Progenitor cell of endocrine pancreas (in vitro differentiated cells): Measurements from ENCODE around the gene MCTP2. TPM values are rescaled to one million over a fixed set of nuclear protein-coding genes. Genes with fewer than 3 reads are reported as not detected.
"Not testable (repeated sequence)": the region's sequence is repeated elsewhere in the genome, so short reads cannot be mapped to it uniquely, and the experiment has no call there.

Experiments used
- DNase-seq: peaks from one replicate; pipeline ENCODE4 v3.0.0; 2021; ENCODE audit warnings: low spot score; ENCODE audit not compliant: unreplicated experiment
- H3K27ac Mint-ChIP-seq: 2 replicates; pipeline ENCODE4 v1.8.0; 2021; ENCODE audit warnings: mild to moderate bottlenecking, moderate library complexity, mixed read lengths
- H3K27me3 Mint-ChIP-seq: 2 replicates; pipeline ENCODE4 v1.8.0; 2021; ENCODE audit warnings: mixed read lengths
- H3K36me3 Mint-ChIP-seq: 2 replicates; pipeline ENCODE4 v1.8.0; 2022; ENCODE audit warnings: mixed read lengths; ENCODE audit not compliant: insufficient read depth
- H3K4me1 Mint-ChIP-seq: 2 replicates; pipeline ENCODE4 v1.8.0; 2021; ENCODE audit warnings: low read depth, mixed read lengths
- H3K4me3 Mint-ChIP-seq: 2 replicates; pipeline ENCODE4 v1.8.0; 2021; ENCODE audit warnings: low read depth, mild to moderate bottlenecking, moderate library complexity, mixed read lengths
- H3K9me3 Mint-ChIP-seq: 2 replicates; pipeline ENCODE4 v1.8.0; 2021; ENCODE audit warnings: low read depth, mixed read lengths
- CTCF ChIP-seq: fragments of 200-600 bp; sonication (generic); IDR thresholded peaks from one replicate; pipeline ENCODE4 v1.5.0; 2021; ENCODE audit warnings: antibody characterized with exemption, mild to moderate bottlenecking; ENCODE audit not compliant: unreplicated experiment
- total RNA-seq: library from RNA; stranded (reverse); gene quantifications from 2 replicates; pipeline ENCODE4 v1.2.1, GENCODE V29; 2021

Gene MCTP2
- total RNA-seq, 1 donor from 2014 or later, result 2.6 TPM

GRCh38 chr15:94255540-94255939 lies 24.2 kb downstream of the MCTP2 start:
- Mint-ChIP-seq H3K36me3 (no peaks in the 10 kb centered on the region), H3K27ac (no peak overlapping the region), H3K9me3 (peaks cover 10% of the 10 kb centered on the region), H3K27me3 (peaks cover 4% of the 10 kb centered on the region), H3K4me3 (no peak overlapping the region), H3K4me1 (no peaks in the 10 kb centered on the region)
- no peak for TF ChIP-seq CTCF
- DNase-seq, result no peak

- Mint-ChIP-seq H3K9me3 (peaks cover 10% of the 10 kb centered on the region), H3K4me3 (no peak overlapping the region), H3K36me3 (no peaks in the 10 kb centered on the region), H3K27me3 (peaks cover 4% of the 10 kb centered on the region), H3K4me1 (no peaks in the 10 kb centered on the region), H3K27ac (no peak overlapping the region)
- TF ChIP-seq CTCF, result no peak
- no peak for DNase-seq
These were observed 25.1 kb downstream of the MCTP2 start for GRCh38 chr15:94256511-94256910.

GRCh38 chr15:94257776-94258175 lies 26.4 kb downstream of the MCTP2 start:
- H3K4me1 Mint-ChIP-seq, H3K27ac Mint-ChIP-seq, DNase-seq, H3K9me3 Mint-ChIP-seq, H3K27me3 Mint-ChIP-seq, H3K36me3 Mint-ChIP-seq, H3K4me3 Mint-ChIP-seq: not testable (repeated sequence)

- Mint-ChIP-seq H3K4me3 (no peak overlapping the region), H3K36me3 (no peaks in the 10 kb centered on the region), H3K9me3 (peaks cover 2% of the 10 kb centered on the region), H3K4me1 (no peaks in the 10 kb centered on the region), H3K27me3 (peaks cover 4% of the 10 kb centered on the region), H3K27ac (no peak overlapping the region)
- TF ChIP-seq CTCF, result no peak
- no peak for DNase-seq
These were observed 26.9 kb downstream of the MCTP2 start for GRCh38 chr15:94258246-94258645.

- peaks cover 4% of the 10 kb centered on the region for H3K27me3 Mint-ChIP-seq
- no peak overlapping the region for H3K4me3 Mint-ChIP-seq
- no peaks in the 10 kb centered on the region for H3K9me3 Mint-ChIP-seq
- no peak for DNase-seq
- no peaks in the 10 kb centered on the region for H3K4me1 Mint-ChIP-seq
- TF ChIP-seq CTCF, result no peak
- no peak overlapping the region for H3K27ac Mint-ChIP-seq
- H3K36me3 Mint-ChIP-seq, result no peaks in the 10 kb centered on the region
These were observed 27.9 kb downstream of the MCTP2 start for GRCh38 chr15:94259121-94259751.

GRCh38 chr15:94259863-94260262 lies 28.5 kb downstream of the MCTP2 start:
- no peaks in the 10 kb centered on the region for H3K9me3 Mint-ChIP-seq
- H3K36me3 Mint-ChIP-seq, result no peaks in the 10 kb centered on the region
- TF ChIP-seq CTCF, result no peak
- no peak overlapping the region for H3K27ac Mint-ChIP-seq
- no peak overlapping the region for H3K4me3 Mint-ChIP-seq
- peaks cover 4% of the 10 kb centered on the region for H3K27me3 Mint-ChIP-seq
- no peak for DNase-seq
- no peaks in the 10 kb centered on the region for H3K4me1 Mint-ChIP-seq
